GM15510 (cell line): ENCODE data around the gene RHCG.

Source experiments
- POLR2A ChIP-seq: IDR thresholded peaks from 3 replicates; pipeline ENCODE4 v1.6.1; 2011; ENCODE audit warnings: borderline replicate concordance; ENCODE audit not compliant: insufficient read length; ENCODE audit errors: extremely low read depth

RHCG gene

DNA sequence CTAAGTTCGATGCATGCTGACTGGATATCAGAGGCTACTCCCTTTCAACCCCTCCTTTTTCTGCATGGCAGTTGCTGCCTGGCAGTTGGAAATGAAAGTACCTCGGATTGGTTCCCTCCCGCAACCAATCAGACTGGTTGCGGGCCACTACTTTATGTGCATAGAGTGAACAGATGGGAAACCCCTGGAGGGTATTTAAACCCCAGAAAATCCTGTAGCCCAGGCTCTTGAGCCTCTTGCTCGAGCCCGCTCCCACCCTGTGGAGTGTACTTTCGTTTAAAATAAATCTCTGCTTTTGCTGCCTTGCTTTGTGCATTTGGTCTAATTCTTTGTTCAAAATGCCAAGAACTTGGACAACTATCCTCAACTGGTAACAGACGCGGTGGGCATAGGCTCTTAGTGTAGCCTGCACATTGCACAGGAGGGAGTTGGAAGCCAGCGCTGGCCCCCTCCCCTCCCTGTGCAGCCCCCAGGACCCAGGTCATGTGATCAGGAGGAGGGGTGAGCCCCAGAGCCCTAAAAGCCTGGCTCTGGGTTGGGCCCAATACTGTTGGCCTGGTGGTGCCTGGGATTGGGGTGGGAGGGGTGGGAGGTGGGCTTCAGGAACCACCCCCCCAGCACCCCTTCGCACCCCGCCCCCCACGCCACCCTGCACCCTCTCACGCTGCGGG is 26.8 kb downstream of the RHCG start:
- TF ChIP-seq POLR2A = no peak

DNA sequence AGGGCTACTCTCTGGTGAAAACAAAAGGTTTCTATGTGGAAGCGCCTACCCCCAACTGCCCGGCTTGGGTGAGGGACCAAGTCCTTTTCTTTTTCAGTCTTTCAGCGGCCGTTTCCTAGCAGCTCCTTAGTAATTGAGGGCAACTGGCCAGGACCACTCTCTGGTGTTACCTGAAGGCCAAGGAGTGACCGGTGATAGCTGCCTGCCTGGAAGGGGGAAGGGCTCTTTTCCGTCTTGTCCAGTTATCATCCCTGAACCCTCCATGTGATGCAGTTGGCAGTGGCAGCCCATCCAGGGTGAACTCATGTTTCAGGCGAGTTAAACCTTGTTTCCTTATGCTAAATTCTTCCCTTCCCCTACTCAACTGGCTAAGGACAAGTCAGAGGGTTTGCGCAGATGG is 33.3 kb downstream of the RHCG start:
- no peak for TF ChIP-seq POLR2A

DNA sequence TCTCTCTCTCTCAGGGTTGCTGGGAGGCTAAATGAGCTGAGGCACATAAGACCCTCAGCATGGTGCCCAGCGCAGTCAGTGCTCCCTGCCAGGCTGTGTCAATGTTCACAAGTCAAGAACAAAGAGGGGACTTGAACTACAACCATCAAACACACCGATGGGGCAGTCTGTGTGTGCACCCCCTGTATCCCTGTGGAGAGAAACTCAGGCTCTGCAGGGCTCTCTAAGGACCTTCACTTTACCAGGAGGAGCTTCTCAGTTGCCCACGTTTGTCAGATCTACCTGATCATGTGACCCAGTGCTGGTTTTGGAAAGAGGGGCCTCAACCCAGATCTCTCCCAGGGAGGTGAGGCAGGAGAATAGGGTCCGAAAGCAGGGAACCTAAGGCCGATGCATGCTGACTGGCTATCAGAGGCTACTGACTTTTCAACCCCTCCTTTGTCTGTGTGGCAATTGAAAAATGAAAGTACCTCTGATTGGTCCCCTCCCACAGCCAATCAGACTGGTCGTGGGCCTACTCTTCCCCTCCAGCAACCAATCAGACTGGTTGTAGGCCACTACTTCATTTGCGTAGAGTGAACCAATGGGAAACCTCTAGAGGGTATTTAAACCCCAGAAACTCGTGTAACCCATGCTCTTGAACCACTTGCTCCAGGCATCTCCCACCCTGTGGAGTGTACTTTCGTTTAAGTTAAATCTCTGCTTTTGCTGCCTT is 34.0 kb downstream of the RHCG start:
- TF ChIP-seq POLR2A = no peak

DNA sequence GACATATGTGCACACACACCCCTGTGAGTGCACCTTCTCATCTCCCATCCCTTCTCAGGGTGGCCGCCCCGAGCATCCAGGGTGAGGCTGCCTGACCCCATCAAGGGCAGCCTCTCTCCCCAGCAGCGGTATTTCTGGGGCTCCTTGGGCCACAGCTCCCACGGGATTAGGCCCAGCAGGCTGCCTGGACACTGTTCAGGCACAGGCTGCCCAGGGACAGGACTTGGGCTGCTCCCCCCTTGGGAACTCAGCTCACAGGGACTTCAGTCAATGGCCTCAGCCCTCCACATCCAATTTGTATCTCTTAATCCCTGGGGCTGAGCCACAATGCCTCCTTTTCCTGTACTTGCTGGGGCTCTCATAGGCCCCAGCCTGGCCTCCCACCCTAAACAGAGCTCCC is 35.0 kb downstream of the RHCG start:
- no peak for TF ChIP-seq POLR2A

DNA sequence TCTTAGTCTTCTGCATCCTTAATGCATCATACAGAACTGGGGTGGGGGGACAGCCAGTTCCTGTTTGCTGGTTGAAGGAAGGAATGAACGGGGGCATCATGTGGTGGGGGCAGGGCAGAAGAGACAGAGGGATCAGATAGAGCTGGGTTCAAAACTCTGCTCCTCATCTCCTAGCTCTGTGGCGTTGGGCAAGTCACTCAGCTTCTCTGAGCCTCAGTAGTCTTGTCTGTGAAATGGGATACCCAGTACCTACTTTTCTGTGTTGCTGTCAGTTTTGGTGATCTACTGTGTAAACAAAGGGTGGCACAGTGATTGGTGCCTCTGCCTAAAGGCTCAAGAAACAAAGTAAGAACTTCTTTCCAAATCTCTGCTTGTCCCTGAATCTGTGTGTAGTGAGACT is 36.3 kb downstream of the RHCG start:
- TF ChIP-seq POLR2A = no peak

DNA sequence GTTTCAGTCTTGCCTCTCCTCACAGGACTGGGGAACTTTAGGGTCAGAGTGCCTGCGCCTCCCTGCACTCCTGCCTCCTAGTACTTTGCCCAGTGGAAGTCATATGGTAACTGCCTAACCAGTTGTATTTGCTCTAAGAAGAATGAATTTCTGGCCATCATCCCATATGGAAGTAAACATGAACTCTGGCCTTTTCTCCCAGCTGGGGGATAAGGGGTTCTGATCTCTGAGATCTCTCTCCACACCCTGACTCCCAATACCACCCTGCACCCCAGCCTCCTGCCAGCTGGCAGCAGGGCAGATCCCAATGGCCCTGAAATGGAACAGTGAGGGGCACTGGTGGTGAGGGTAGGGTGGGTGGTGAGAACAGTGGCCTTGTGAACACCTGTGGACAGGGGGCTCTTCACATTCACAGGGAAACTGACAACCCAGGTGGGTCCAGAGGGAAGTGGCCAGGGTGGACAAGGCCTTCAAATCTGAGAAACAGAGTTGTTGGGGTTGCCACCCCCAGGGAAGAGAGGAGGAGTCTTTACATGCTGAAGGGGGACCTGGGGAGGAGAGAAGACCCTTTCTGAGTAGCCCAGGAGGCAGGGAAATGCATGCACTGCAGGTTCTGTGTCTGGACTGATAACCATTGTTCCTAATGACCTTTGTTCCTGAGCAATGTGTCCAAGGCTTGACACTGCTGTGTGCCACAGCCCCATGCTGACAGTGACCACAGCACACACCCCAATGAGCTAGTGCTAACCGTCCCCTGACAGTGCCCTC is 36.9 kb downstream of the RHCG start:
- TF ChIP-seq POLR2A = no peak

DNA sequence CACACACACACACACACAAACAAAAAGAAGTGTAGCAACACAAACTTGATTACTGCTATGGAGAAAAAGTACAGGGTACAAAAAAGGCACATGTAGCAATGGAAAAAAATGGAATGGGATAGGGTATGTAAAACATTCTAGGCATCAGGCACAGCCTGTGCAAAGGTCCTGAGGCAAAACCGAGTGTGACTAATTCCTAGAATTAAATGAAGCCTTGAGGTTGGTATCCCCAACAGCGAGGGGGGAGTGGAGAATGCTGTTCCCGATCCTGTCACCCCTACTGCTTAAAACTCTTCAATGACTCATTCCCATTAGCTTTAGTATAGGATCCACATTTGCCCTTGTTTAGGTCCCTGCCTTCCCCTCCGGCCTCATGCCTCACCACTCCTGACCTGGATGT is 37.9 kb downstream of the RHCG start:
- TF ChIP-seq POLR2A = no peak

DNA sequence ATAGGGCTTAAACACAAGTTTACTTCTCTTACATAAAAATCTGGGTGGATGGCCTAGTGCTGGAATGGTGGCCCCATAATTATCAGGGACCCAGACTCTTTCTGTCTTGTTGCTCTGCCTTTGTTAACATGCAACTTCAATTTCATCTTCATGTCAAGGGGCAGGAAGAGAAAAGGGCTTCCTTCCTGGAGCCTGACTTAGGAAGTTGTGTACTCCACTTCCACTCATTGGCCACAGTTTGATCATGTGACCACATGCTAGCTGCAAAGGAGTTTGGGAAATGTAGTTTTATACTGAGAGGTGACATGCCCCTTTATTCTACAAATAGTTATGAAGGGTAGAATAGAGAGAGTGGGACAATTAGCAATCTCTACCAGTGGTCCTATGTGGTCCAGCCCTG is 39.3 kb downstream of the RHCG start:
- TF ChIP-seq POLR2A = no peak

DNA sequence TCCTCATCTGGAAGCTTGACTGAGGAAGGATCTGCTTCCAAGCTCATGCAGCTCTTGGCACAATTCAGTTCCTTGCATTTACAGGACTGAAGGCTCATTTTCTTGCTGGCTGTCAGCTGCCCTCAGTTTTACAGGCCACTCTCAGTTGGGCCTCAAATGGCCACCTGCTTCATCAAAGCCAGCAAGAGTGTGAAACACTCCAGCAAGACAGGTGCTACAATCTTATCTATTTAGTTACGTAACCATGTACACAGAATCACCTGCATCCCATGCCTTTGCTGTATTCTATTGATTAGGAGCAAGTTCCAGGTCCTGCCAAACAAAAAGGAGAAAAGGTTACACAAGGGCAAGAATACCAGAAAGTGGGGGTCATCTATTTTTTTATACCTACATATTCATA is 40.8 kb downstream of the RHCG start:
- no peak for TF ChIP-seq POLR2A

DNA sequence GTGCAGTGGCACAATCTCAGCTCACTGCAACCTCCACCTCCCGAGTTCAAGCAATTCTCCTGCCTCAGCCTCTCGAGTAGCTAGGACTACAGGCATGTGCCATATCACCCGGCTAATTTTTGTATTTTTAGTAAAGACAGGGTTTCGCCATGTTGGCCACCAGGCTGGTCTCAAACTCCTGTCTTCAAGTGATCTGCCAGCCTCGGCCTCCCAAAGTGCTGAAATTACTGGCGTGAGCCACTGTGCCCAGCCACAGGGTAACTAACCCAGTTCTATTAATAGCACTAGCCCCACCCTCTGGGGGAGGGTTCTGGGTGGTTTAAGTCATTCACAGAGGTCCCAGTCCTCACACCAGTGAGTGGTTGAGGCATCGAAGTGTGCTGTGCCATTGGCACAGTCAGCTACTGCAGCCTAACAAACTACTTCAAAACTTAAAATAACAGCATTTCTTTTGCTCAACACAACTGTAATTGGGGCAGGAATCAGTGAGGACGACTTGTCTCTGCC is 44.0 kb downstream of the RHCG start:
- no peak for TF ChIP-seq POLR2A

DNA sequence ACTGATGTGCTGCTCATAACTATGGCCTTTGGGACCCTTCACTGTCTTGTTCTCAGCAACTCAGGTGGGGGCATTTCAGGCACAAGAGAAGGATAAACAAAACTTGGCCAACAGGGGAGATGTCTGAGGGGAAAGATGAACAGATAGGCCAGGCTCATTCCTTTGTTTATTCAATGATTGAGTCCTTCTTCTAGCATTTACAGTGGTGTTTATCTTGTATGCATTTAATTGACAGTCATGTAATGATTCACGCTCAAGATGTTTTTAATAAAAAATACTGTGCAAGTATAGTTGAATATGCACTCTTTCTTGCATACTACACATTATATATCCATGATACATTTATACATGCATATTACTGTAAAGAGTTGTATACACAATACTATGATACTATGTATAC is 44.5 kb downstream of the RHCG start:
- TF ChIP-seq POLR2A = no peak

DNA sequence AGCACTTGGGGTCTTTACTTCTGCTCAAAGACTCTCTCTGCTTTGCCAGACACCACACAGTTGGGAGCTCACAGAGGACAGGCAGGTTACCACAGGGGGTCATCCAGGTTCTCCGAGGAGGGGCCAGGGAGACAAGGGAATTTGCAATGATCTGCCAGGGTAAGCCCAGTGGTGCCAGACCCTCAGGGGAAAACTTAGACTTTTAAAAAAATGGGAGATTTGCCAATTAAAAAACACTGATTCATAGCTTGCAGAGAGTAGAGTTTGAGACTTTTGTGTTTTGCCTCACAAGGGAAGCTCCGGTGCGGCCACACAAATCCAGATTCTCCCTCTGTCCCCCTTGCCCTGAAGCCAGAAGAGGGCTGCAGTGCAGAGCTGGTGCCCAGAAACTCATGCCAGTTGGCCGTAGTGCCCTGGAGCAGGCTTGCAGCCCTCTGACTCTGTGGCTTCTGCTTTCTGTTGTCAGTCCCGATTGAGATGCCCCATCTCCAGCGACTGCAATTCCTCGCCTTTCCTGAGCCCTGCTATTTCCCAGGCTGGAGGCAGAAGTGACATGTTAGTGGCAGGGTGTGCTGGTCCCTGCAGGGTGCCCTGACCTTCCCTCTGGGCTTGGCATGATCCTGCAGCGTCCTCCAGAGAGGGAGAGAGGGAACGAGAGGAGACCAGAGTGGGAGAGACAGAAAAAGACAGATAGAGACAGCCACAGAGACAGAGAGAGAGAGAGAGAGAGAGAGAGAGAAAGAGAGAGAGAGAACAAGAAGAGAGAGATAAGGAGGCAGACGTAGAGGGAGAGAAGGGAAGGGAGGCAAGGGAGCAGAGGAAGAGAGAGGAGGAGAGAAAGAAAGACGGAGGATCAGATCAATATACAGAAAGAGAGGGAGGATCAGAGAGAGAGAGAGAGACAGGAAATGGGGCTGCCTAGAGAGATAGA is 46.0 kb downstream of the RHCG start:
- no peak for TF ChIP-seq POLR2A

DNA sequence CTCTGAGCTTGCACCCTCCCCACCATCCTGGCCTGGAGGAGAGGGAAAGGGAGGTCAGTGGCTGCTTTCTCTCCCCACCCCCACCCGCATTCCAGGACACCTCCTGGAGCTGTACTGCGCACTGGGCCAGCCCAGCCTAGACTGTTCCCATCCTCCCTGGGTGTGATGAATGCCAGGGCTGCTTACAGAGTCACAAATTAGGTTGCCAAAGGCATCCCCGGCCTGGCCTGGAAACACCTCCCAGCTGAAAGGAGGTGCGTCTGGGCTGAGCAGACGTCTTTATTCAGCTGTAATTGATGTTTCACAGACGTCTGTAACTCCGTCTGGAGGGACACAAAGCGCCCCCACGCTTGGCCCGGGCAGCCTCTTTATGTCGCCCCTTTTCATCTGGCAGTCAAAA is 47.6 kb downstream of the RHCG start:
- TF ChIP-seq POLR2A = no peak

DNA sequence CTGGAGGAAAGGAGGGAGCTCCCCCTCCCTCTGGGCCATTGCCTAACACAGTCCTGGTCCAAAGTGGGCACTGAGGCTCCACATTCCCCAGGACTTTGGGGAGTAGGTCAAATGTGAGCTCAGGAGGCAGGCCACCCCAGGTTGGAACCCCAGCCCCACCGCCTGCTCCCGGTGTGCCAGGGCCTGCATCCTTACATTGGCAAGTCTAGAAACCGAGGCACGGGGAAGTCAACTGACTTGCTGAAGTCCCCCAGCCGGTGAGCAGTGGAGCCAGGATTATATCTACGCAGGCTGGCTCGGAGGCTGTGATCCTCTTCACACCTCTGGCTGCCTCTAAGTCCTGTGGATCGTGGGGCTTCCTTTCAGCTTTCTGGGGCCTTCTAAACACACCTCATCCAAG is 48.7 kb downstream of the RHCG start:
- TF ChIP-seq POLR2A = no peak
